Peyer's patch (tissue), 4 donors: ENCODE measurements around the gene LTB4R.

Source experiments
- CTCF ChIP-seq, 6 experiments: fragments of 450-650 bp in 4 of 6; fragments of 200-600 bp in 2 of 6; sonication (generic) in 1 of 6; IDR thresholded peaks; one replicate each; pipeline ENCODE4 v1.5.1; 2017 to 2019; ENCODE audit warnings: antibody characterized with exemption in 6 of 6, mild to moderate bottlenecking in 3 of 6, moderate library complexity in 1 of 6
- POLR2A ChIP-seq, 2 donors: fragments of 450-650 bp; IDR thresholded peaks; one replicate each; pipeline ENCODE4 v1.5.1; 2017; ENCODE audit warnings: antibody characterized with exemption in 2 of 2, mild to moderate bottlenecking in 2 of 2, moderate library complexity in 2 of 2

- TF ChIP-seq POLR2A (IDR thresholded peaks at IDR 0.05), result no peak
- TF ChIP-seq CTCF (IDR thresholded peaks at IDR 0.05), result no peak
These were observed 33.5 kb upstream of the LTB4R start for GRCh38 chr14:24277606-24278321.
